COLO668 (cell line): ENCODE measurements around the gene TSSK3.
A peak's percentile ranks its signal among the peaks of the same experiment; 100 is the strongest.
"Not testable (repeated sequence)": the region's sequence is repeated elsewhere in the genome, so short reads cannot be mapped to it uniquely, and the experiment has no call there.

Experiments
- DNase-seq: peaks from one replicate; lab custom pipeline; 2025; ENCODE audit not compliant: unreplicated experiment; lab: John Stamatoyannopoulos, UW

TSSK3 gene

DNA sequence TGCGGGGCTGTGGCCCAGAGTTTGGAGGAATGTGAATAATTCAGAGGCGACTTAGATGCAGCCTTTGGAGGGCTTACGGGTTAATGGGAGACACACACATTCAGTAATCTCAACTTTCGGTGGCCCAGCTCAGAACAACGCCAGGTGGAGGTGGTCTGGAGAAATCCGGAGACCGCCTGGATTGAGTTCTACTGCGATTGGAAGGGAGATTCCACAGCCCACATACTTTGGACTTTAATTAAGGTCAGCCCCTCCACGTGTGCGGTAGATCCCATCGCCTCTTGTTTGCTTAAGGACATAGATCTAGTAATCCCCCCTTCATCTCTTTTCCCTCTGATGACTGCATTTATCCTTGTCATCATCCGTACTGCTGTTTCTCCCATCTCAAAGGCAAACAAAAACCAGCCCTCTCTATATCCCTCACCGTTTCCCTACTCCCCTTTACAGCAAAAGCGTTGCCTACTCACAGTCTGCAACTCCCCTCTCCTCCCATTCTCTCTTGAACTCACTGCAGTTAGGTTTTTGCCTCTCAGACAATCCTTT lies 32.6 kb downstream of the TSSK3 start:
- DNase-seq, result no peak

DNA sequence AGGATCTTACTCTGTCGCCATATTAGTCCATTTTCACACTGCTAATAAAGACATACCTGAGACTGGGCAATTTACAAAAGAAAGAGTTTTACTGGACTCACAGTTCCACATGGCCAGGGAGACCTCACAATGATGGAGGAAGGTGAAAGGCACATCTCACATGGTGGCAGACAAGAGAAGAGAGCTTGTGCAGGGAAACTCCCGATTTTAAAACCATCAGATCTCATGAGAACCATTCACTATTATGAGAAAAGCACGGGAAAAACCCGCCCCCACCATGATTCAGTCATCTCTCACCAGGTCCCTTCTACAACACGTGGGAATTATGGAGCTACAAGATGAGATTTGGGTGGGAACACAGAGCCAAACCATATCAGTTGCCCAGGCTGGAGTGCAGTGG lies 34.2 kb downstream of the TSSK3 start:
- not testable (repeated sequence) for DNase-seq

GRCh38 chr1:32398401-32398800 lies 36.1 kb downstream of the TSSK3 start:
- no peak for DNase-seq

GRCh38 chr1:32399843-32400242 lies 37.5 kb downstream of the TSSK3 start:
- no peak for DNase-seq

DNA sequence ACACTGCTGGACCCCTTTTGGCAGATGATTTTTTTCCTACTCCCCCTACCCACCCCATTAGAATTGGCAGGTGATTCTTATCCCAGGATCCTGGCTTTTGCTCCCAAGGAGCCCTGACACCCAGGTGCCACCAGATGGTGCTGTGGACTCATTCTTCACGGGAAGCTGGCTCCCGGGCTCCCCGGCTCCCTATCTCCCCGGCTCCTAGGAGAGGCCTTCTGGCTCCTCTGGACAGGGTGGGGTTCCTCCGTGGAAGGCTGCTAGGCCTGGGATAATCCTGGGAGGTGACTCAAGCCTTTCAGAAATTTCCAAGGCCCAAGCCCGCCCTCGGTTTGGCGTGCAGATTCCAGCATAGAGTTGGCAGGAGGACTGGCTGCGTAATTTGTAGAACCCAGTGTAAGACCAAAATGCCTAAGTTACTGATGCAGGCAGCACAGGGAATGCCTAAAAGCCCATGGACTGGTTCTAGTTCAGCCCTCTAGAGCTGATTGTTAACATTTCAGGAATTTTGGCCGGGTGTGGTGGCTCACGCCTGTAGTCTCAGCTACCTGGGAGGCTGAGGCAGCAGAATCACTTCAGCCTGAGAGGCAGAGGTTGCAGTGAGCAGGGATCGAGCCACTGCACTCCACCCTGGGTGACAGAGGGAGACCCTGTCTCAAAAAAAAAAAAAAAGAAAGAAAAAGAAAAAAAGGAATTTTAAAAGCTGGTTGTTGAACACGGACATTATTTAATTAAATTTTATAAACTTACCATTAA lies 38.7 kb downstream of the TSSK3 start:
- DNase-seq, result peak; percentile 93

- no peak for DNase-seq
These were observed 42.6 kb downstream of the TSSK3 start for GRCh38 chr1:32404946-32405345.

DNA sequence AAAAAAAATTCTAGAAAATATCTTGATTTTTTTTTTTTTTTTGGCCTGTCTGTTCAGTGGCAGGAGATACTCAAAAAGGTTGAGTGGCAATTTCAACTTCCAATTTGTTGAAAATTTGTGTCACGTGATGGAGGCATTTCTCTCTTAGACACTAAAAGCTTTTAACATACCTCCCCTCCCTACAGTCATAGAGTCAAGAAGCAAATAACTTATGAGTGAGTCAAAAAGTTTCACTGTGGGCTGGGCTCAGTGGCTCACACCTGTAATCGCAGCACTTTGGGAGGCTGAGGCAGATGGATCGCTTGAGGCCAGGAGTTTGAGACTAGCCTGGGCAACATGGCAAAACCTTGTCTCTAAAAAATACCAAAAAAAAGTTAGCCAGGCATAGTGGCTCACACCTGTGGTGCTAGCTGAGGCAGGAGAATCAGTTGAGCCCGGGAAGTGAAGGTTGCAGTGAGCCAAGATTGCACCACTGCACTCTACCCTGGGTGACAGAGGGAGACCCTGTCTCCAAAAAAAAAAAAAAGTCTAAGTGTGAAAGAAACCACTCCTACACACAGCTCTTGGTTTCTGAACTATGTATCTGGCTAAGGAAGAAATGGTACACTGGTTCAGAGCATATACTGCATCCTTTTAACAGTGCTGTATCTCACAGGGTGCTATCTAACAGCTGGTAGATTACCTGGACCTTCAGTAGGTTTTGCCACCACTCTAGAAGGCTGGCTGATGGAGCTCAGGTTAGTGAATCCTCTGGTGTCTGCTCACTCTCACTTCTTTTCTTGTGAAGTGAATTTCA lies 43.5 kb downstream of the TSSK3 start:
- DNase-seq, result no peak

DNA sequence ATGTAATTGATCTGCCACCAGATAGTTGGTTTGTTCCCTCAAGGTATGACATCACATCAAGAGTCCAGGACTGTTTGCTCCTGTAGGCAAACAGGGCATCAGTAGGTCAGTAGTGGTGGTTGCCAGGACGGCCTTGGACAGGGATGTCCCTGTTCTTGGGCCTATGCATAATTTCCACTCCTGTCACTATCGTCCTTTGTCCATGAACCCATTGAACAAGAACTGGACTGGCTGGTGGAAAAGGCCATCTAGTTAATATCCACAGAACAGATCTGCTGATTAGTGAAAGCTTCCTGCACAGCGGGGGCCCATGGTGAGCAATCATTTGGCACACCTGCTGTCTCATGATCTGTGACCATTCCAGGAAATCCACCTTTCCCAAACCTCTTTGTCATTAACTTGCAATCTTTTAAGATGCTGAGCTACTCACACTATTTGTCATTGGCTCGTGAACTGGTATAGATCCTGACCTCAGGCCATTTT lies 44.3 kb downstream of the TSSK3 start:
- peak; percentile 80 for DNase-seq

DNA sequence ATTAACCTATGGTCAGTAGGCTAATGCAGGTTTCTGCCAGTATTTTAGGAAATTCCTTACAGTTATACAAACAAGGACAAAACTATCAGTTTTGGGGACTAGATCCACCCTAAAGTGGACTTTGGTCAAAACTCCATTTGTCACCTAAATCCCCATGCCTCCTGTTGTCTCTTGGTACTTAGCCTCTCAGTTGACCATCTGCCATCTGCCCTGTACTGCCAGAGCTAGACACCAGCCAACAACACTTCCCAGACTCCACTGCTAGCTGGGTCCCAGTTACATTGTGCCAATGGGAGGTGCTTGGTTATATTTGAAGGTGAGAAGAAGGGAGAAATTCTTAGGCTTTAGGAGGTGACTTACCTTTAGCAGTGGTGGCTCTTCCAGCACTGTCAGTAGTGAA lies 48.9 kb downstream of the TSSK3 start:
- DNase-seq, result no peak

- peak; percentile 77 for DNase-seq
These were observed 51.3 kb downstream of the TSSK3 start for GRCh38 chr1:32413507-32414185.
